Measurements from ENCODE around the gene AGMO. TPM values are rescaled to one million over a fixed set of nuclear protein-coding genes. Genes with fewer than 3 reads are reported as not detected.

The AGMO gene
- total RNA-seq, 2 experiments from 2014 or later = not detected

GRCh38 chr7:15252181-15252580 is 309.6 kb downstream of the AGMO start:
- DNase-seq = no peak
- Mint-ChIP-seq H3K27me3 (no peaks in the 10 kb centered on the region), H3K9me3 (peaks cover 8% of the 10 kb centered on the region), H3K4me1 (ENCODE audit: low read depth) (no peaks in the 10 kb centered on the region), H3K36me3 (no peaks in the 10 kb centered on the region), H3K27ac (no peak overlapping the region), H3K4me3 (no peak overlapping the region)
- POLR2A ChIA-PET = no interaction called here
- CTCF ChIA-PET = no interaction called here
- intact Hi-C loops (cut with micrococcal nuclease) = no loop called here

- peaks cover 4% of the 10 kb centered on the region for H3K9me3 Mint-ChIP-seq
- H3K27ac Mint-ChIP-seq = no peak overlapping the region
- DNase-seq = no peak
- H3K4me3 Mint-ChIP-seq = no peak overlapping the region
- no peaks in the 10 kb centered on the region for H3K4me1 Mint-ChIP-seq (ENCODE audit: low read depth)
- ChIA-PET CTCF (no interaction called here), POLR2A (no interaction called here)
- intact Hi-C loops (cut with micrococcal nuclease) = no loop called here
- H3K36me3 Mint-ChIP-seq = no peaks in the 10 kb centered on the region
- H3K27me3 Mint-ChIP-seq = no peaks in the 10 kb centered on the region
Measured at GRCh38 chr7:15248514-15248913, 313.3 kb downstream of the AGMO start.

- Mint-ChIP-seq H3K4me1 (ENCODE audit: low read depth) (no peaks in the 10 kb centered on the region), H3K9me3 (peaks cover 2% of the 10 kb centered on the region), H3K4me3 (no peak overlapping the region), H3K27ac (no peak overlapping the region), H3K36me3 (no peaks in the 10 kb centered on the region), H3K27me3 (no peaks in the 10 kb centered on the region)
- CTCF ChIA-PET = no interaction called here
- intact Hi-C loops (cut with micrococcal nuclease) = no loop called here
- POLR2A ChIA-PET = no interaction called here
- no peak for DNase-seq
Measured at GRCh38 chr7:15245831-15246230, 316.0 kb downstream of the AGMO start.

GRCh38 chr7:15239801-15240200 is 322.0 kb downstream of the AGMO start:
- Mint-ChIP-seq H3K9me3 (peaks cover 12% of the 10 kb centered on the region), H3K4me1 (ENCODE audit: low read depth) (no peaks in the 10 kb centered on the region), H3K36me3 (no peaks in the 10 kb centered on the region), H3K27ac (no peak overlapping the region), H3K27me3 (no peaks in the 10 kb centered on the region), H3K4me3 (no peak overlapping the region)
- no peak for DNase-seq
- ChIA-PET CTCF (no interaction called here), POLR2A (no interaction called here)
- intact Hi-C loops (cut with micrococcal nuclease) = no loop called here

GRCh38 chr7:15236952-15237351 is 324.9 kb downstream of the AGMO start:
- ChIA-PET CTCF (no interaction called here), POLR2A (no interaction called here)
- H3K27me3 Mint-ChIP-seq = no peaks in the 10 kb centered on the region
- no peak overlapping the region for H3K4me3 Mint-ChIP-seq
- H3K36me3 Mint-ChIP-seq = no peaks in the 10 kb centered on the region
- peaks cover 26% of the 10 kb centered on the region for H3K9me3 Mint-ChIP-seq
- no peak overlapping the region for H3K27ac Mint-ChIP-seq
- no peak for DNase-seq
- intact Hi-C loops (cut with micrococcal nuclease) = no loop called here
- no peaks in the 10 kb centered on the region for H3K4me1 Mint-ChIP-seq (ENCODE audit: low read depth)

GRCh38 chr7:15234431-15234830 is 327.4 kb downstream of the AGMO start:
- H3K27me3 Mint-ChIP-seq = no peaks in the 10 kb centered on the region

GRCh38 chr7:15228831-15229230 is 333.0 kb downstream of the AGMO start:
- ChIA-PET POLR2A (no interaction called here), CTCF (no interaction called here)
- Mint-ChIP-seq H3K36me3 (no peaks in the 10 kb centered on the region), H3K27me3 (no peaks in the 10 kb centered on the region), H3K4me1 (ENCODE audit: low read depth) (no peaks in the 10 kb centered on the region), H3K9me3 (peaks cover 28% of the 10 kb centered on the region), H3K27ac (no peak overlapping the region), H3K4me3 (no peak overlapping the region)
- intact Hi-C loops (cut with micrococcal nuclease) = no loop called here
- DNase-seq = no peak

More at GRCh38 chr7:15234431-15234830, 327.4 kb downstream of the AGMO start:
- no peak for DNase-seq
- Mint-ChIP-seq H3K36me3 (no peaks in the 10 kb centered on the region), H3K27ac (no peak overlapping the region), H3K9me3 (peaks cover 25% of the 10 kb centered on the region), H3K4me3 (no peak overlapping the region), H3K4me1 (ENCODE audit: low read depth) (no peaks in the 10 kb centered on the region)
- ChIA-PET CTCF (no interaction called here), POLR2A (no interaction called here)
- intact Hi-C loops (cut with micrococcal nuclease) = no loop called here

GRCh38 chr7:15225981-15226380 is 335.8 kb downstream of the AGMO start:
- POLR2A ChIA-PET = no interaction called here
- CTCF ChIA-PET = no interaction called here
- peaks cover 15% of the 10 kb centered on the region for H3K9me3 Mint-ChIP-seq
- intact Hi-C loops (cut with micrococcal nuclease) = no loop called here
- H3K27me3 Mint-ChIP-seq = no peaks in the 10 kb centered on the region
- no peaks in the 10 kb centered on the region for H3K36me3 Mint-ChIP-seq
- H3K27ac Mint-ChIP-seq = no peak overlapping the region
- DNase-seq = no peak
- H3K4me1 Mint-ChIP-seq (ENCODE audit: low read depth) = no peaks in the 10 kb centered on the region
- no peak overlapping the region for H3K4me3 Mint-ChIP-seq

GRCh38 chr7:15219758-15220157 is 342.1 kb downstream of the AGMO start:
- intact Hi-C loops (cut with micrococcal nuclease) = no loop called here
- DNase-seq = no peak
- Mint-ChIP-seq H3K27ac (no peak overlapping the region), H3K27me3 (no peaks in the 10 kb centered on the region), H3K4me3 (no peak overlapping the region), H3K9me3 (peaks cover 7% of the 10 kb centered on the region), H3K4me1 (ENCODE audit: low read depth) (no peaks in the 10 kb centered on the region), H3K36me3 (no peaks in the 10 kb centered on the region)
- ChIA-PET POLR2A (no interaction called here), CTCF (no interaction called here)

GRCh38 chr7:15218261-15218660 is 343.6 kb downstream of the AGMO start:
- H3K4me1 Mint-ChIP-seq (ENCODE audit: low read depth) = no peaks in the 10 kb centered on the region
- POLR2A ChIA-PET = no interaction called here
- H3K9me3 Mint-ChIP-seq = no peaks in the 10 kb centered on the region
- no peak overlapping the region for H3K4me3 Mint-ChIP-seq
- no peak overlapping the region for H3K27ac Mint-ChIP-seq
- no peak for DNase-seq
- no peaks in the 10 kb centered on the region for H3K36me3 Mint-ChIP-seq
- H3K27me3 Mint-ChIP-seq = no peaks in the 10 kb centered on the region
- CTCF ChIA-PET = no interaction called here
- intact Hi-C loops (cut with micrococcal nuclease) = no loop called here

- POLR2A ChIA-PET = no interaction called here
- no peak overlapping the region for H3K27ac Mint-ChIP-seq
- H3K36me3 Mint-ChIP-seq = no peaks in the 10 kb centered on the region
- DNase-seq = no peak
- H3K27me3 Mint-ChIP-seq = no peaks in the 10 kb centered on the region
- intact Hi-C loops (cut with micrococcal nuclease) = no loop called here
- CTCF ChIA-PET = no interaction called here
- H3K4me3 Mint-ChIP-seq = no peak overlapping the region
- no peaks in the 10 kb centered on the region for H3K4me1 Mint-ChIP-seq (ENCODE audit: low read depth)
- H3K9me3 Mint-ChIP-seq = peaks cover 2% of the 10 kb centered on the region
Measured at GRCh38 chr7:15215616-15216015, 346.2 kb downstream of the AGMO start.

GRCh38 chr7:15214976-15215375 is 346.8 kb downstream of the AGMO start:
- POLR2A ChIA-PET = no interaction called here
- intact Hi-C loops (cut with micrococcal nuclease) = no loop called here
- CTCF ChIA-PET = no interaction called here
- peaks cover 2% of the 10 kb centered on the region for H3K9me3 Mint-ChIP-seq
- DNase-seq = no peak
- no peak overlapping the region for H3K4me3 Mint-ChIP-seq
- no peaks in the 10 kb centered on the region for H3K27me3 Mint-ChIP-seq
- H3K27ac Mint-ChIP-seq = no peak overlapping the region
- no peaks in the 10 kb centered on the region for H3K4me1 Mint-ChIP-seq (ENCODE audit: low read depth)
- H3K36me3 Mint-ChIP-seq = no peaks in the 10 kb centered on the region

- intact Hi-C loops (cut with micrococcal nuclease) = no loop called here
- Mint-ChIP-seq H3K4me3 (no peak overlapping the region), H3K9me3 (peaks cover 2% of the 10 kb centered on the region), H3K4me1 (ENCODE audit: low read depth) (no peaks in the 10 kb centered on the region), H3K27ac (no peak overlapping the region), H3K27me3 (no peaks in the 10 kb centered on the region), H3K36me3 (no peaks in the 10 kb centered on the region)
- CTCF ChIA-PET = no interaction called here
- DNase-seq = no peak
- POLR2A ChIA-PET = no interaction called here
Measured at GRCh38 chr7:15213093-15213492, 348.7 kb downstream of the AGMO start.

- H3K4me1 Mint-ChIP-seq (ENCODE audit: low read depth) = no peaks in the 10 kb centered on the region
- H3K27me3 Mint-ChIP-seq = no peaks in the 10 kb centered on the region
- CTCF ChIA-PET = no interaction called here
- no peaks in the 10 kb centered on the region for H3K36me3 Mint-ChIP-seq
- DNase-seq = no peak
- H3K27ac Mint-ChIP-seq = no peak overlapping the region
- intact Hi-C loops (cut with micrococcal nuclease) = no loop called here
- H3K9me3 Mint-ChIP-seq = peaks cover 4% of the 10 kb centered on the region
- POLR2A ChIA-PET = no interaction called here
- H3K4me3 Mint-ChIP-seq = no peak overlapping the region
Measured at GRCh38 chr7:15209429-15209828, 352.4 kb downstream of the AGMO start.

Data from activated CD4-positive, alpha-beta memory T cell treated with anti-CD3 and anti-CD28 coated beads for 36 hours (primary cell).